HG03442 (cell line): ENCODE results near the gene XKR7.

Source experiments
- ATAC-seq: cut with Tn5 transposase; IDR thresholded peaks from one replicate; pipeline ENCODE4 v1.9.1; 2021; ENCODE audit warnings: mild to moderate bottlenecking, moderate library complexity; ENCODE audit not compliant: unreplicated experiment

Gene XKR7

DNA sequence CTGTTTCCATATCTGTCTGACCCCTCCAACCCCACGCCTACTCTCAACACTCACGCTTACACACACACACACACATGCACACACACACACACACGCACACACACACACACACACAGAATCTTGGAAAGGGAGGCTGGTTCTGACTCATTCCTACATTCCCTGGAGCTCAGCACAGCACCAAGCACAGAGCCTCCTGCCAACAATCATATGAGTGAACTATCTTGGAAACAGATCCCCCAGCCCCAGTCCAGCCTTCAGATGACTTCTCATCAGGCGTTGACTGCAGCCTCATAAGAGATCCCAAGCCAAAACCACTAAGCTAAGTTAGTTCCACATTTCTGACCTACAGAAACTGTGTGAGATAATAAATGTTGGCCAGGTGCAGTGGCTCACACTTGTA, 70.0 kb downstream of the XKR7 start:
- ATAC-seq: no peak

DNA sequence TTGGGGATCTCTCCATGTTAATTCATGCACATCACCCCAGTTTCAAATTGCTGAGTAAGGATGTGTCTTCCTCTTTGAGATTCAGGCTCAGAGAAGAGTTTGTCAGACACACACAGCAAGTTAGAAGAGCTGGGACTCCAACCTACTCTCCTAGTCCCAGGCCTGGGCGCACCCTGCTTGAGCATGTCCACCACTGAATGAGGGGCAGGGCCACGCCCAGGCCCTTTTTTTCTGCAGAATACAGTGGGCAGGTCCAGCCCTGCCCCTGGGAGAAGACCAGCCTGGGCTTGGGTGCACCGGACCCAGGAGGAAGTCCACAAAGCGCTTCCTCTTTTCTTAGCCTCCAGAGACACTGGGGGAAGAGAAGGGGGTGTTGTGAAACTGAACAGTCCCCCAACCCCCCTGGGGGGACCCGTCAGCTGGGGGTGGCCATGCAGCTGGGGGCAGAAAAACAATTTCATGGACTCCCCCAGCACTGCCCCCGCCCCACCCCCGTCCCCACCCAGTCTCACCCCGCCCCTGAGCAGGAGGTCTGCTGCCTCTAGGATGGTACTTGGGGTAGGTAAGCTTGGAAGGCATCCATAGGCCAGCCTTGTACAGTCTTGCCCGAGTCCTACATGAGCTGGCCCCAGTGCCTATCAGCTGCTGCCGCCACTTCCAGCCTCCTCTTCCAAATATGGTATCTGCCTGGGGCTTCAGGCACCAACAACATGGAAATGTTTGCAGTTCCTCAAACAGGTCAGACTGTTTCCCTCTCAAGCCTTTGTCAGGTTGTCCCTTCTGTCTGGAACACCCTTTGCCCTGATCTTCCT, 72.4 kb downstream of the XKR7 start:
- ATAC-seq: no peak

- no peak for ATAC-seq
These were observed 78.0 kb downstream of the XKR7 start for GRCh38 chr20:32045999-32046398.

DNA sequence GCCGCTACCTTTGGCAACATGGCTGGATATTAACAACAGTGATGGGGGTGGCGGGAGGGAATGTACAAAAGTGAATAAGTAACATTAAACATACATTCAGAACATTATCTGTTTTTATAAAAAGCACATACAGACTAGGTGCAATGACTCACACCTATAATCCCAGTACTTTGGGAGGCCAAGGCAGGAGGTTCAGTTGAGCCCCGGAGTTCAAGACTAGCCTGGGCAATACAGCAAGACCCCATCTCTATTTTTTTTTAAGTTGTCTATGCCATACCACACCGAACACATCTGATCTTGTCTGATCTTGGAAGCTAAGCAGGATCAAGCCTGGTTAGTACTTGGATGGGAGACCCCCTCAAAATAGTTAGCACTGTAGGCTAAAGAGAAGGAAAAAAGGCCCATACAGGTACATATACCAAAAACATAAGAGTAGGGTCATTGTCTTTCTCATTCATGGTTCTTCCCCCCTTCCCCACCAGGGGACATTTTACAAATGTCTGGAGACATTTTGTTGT, 82.4 kb downstream of the XKR7 start:
- ATAC-seq: no peak

DNA sequence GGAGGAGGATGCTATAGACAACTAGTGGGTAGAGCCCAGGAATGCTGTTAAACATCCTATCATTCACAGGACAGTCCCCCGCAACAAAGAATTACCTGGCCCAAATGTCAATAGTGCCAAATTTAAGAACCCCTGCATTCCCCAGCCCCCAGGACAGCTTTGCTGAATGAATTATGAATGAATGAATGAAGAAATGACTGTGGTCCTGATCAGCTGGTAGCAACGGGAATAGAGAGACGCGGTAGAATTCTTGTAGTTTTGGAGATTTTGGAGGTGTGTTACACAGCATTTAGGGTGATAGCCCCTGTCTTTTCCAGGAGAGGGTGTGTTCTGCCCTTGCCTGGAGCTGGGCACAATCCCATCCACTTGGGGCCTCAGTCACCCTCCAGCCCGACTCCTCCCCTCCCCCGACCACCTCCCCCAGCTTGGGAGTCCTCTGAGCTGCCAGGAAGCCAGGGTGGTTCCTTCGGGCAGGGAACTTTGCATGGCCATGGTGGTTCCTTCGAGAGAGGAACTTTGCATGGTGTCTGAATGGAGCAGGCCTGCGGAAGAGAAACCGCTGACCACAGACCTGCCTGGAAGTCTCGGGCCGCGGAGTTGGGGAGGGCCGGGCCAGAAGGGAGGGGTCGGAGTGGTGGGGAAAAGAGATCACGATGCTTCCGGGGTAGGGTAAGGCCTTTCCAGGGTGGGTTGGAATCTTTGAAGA, 83.1 kb downstream of the XKR7 start:
- no peak for ATAC-seq

DNA sequence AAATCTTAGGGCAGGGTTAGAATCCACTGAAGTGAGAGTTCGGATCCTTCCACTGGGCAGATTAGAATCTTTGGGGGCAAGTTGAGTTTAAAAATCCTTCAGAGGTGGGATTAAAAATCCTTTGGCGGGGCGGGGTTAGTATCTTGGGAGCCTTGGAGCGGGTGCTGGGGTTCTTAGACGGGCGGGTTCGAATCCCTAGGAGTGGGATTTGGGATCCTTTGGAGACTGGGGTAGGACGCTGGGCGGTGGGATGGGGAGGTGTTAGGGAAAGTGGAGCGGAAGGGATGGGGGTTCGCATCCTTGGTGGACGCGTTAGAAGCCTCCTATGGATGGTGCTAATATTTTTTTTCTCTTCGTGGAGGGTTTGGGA, 83.8 kb downstream of the XKR7 start:
- ATAC-seq: no peak

DNA sequence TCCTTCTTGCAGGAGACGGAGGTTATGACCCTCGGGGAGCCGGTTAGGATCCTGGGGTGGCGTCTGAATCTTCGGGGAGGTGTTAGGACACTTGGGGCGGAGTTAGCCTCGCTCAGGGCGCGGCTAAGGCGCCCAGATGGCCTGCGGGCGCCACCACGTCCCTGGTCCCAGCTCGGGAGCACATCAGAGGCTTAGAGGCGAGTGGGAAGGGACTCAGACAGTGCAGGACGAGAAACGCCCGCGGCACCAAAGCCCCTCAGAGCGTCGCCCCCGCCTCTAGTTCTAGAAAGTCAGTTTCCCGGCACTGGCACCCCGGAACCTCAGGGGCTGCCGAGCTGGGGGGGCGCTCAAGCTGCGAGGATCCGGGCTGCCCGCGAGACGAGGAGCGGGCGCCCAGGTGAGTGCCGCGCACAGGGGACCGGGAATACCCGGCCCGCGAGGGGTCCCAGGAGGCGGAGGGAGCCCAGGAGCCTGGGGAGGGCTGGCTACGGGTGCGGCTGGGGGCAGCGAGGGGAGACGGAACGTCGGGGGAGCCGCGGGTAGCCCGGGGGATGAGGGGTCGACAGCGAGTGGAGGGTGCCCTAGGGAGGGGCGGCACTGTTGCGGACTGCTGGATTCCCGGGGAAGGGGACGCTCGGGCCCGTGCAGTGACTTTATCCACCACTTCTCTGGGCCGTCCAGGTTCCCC, 84.3 kb downstream of the XKR7 start, which contains the start of gene HCK:
TSS of gene HCK (plus strand) at position 153 of the 688 bp plus-strand sequence.
- no peak for ATAC-seq

DNA sequence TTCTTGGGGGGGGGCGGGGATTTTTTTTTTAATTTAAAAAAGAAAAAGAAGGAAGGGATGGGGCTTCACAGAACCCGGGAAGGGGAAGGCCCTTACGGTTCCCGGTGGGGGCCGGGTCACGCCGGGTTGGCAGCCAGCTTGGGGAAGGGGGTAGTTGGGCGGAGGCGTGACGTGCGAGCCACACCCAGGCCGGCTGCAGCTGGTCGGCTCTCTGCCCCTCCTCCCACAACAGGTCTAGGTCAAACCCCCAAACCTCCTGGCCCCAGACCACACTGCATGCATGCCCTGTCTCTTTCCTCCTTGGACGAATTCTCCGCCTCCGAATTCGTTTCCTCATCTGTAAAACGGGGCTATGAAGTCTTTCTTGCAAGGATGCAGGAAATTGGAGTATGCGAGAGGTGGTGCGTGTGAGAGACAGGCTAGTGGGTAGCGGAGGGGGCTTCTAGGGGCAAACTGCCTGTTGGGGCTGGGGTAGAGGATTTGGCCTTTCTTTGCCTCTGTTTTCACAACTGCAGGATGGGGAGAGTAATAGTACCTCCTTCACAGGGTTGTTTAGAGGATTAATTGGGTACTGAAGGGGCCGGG, 84.9 kb downstream of the XKR7 start:
- ATAC-seq: no peak
